HT-29 (cell line): ENCODE data around the gene PIKFYVE. TPM values are rescaled to one million over a fixed set of nuclear protein-coding genes. Genes with fewer than 3 reads are reported as not detected.
"Not testable (repeated sequence)": the region's sequence is repeated elsewhere in the genome, so short reads cannot be mapped to it uniquely, and the experiment has no call there.

Experiments
- DNase-seq: peaks from one replicate; pipeline ENCODE4 v3.0.0-alpha.2; 2015; ENCODE audit warnings: low spot score
- total RNA-seq: library from RNA; depleted of rRNA; stranded (reverse); fragments of >200 nt; shearing (Covaris generic); gene quantifications from 2 replicates; pipeline ENCODE4 v1.2.3, GENCODE V29; 2014

Gene PIKFYVE
- total RNA-seq, 1 experiment from 2014 or later: 7.2 TPM

GRCh38 chr2:208358758-208359631 lies 92.9 kb downstream of the PIKFYVE start:
- no peak for DNase-seq

GRCh38 chr2:208359632-208359986 lies 93.6 kb downstream of the PIKFYVE start:
- no peak for DNase-seq

DNA sequence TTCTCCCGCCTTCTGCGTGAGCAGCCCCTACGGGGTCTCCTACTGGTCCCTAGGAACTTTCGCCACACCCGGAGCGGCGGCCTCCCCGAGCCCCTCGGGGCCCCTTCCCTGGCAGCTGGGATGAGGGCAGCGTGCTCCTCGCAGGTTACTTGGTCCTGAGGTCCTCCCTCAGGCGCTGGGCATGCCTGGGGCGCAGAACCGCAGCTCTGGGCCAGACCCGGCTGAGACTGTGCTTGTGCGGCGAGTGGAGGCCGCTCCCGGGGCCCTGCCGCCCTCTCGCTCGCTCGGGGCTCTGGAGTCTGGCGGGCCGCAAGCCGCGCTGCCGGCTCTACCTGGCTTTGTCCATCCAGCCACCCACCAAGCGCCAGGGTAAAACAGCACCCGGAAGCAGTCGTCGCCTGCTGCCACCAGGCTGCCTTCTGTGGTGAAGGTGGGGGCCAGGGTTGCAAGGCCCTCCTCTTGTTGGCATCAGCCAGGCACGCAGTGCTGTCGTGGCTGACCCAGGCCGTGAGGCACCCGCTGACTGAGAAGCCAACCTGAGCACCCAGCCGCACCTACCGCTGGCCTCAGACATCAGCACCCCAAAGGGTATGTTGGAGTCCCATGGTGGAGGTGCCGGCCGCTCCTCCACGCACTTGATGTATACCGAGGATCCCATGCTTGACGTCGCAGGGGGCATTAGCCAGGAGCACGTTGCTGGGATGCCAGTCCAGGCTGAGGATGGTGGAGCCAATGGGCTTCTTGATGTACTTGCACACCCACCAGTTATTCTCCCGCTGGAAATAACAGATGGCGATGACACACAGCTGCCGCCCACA lies 94.4 kb downstream of the PIKFYVE start:
- no peak for DNase-seq

DNA sequence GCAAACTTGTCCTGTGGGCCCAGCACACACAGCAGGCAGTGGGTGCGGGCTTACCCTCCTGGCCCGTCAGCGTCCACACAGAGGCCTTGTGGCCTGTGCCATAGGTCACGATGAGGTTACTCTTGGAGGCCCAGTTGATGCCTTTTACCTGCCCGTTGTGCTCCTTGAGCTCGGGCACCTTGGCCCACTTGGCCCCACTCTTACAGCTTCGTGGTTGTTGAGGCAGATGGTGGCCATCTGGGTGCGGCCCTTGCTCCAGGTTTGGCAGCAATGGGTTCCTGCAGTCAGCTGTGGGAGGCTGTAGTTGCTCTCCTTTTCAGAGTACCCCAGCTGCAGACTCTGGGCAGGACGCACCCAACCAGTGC lies 95.0 kb downstream of the PIKFYVE start:
- DNase-seq: no peak

GRCh38 chr2:208363485-208363884 lies 97.4 kb downstream of the PIKFYVE start:
- peak; percentile 41 for DNase-seq

DNA sequence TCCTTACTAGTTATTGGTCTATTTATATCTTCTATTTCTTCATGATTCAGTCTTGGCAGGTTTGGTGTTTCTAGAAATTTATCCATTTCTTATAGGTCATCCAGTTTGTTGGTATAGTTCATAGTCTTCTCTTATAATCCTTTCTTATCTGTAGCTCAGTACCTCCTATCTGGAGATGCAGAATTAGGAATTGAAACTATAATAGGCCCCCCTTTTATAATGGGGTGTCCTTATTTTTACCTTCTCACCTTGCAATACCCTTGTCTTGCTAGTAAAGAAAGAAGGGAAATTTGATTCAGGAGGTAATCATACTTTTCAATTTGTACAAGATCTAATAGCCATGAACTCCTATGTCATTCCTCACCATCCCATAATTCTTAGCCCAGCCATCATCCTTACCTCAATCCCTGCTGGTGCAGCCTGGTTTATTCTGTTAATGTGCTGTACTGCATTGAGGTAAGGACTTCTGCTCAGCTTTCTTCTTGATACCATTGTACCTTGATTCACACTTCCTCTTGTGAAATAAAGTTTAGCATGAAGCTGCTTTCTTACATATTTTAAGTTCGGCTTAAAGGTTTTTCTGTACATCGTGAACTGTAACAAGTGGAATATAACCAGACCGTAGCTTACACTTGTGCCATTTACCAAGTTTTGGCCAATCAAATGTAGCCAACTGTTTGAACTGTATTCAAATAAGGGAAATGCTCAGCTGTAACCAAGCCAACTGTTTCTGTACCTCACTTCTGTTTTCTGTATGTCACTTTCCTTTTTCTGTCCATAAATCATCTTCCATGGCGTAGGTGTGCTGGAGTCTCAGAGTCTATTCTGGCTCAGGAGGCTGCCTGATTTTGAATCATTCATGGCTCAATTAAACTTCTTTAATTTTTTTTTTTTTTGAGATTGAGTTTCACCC lies 100.4 kb downstream of the PIKFYVE start:
- no peak for DNase-seq

DNA sequence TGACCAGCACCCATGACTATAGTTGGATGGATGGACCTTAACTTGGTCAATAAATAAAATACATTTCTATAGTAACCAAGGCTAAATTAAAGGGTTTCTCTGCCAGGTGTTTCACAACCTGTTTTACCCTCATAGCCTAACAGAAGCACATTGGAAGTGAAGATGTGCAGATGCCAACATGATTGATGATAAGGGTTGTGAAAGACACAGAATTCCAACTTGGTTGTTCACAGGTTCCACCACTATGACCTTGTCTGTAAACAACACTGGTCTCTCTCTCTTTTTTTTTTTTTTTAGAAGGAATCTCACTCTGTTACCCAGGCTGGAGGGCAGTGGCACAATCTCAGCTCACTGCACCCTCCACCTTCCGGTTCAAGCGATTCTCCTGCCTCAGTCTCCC lies 103.0 kb downstream of the PIKFYVE start:
- no peak for DNase-seq

- DNase-seq: no peak
These were observed 105.0 kb downstream of the PIKFYVE start for GRCh38 chr2:208370881-208371633.

GRCh38 chr2:208371634-208371935 lies 105.5 kb downstream of the PIKFYVE start:
- DNase-seq: no peak

GRCh38 chr2:208373460-208374089 lies 107.5 kb downstream of the PIKFYVE start:
- DNase-seq: peak; percentile 66

- DNase-seq: no peak
These were observed 109.5 kb downstream of the PIKFYVE start for GRCh38 chr2:208375491-208376068.

- not testable (repeated sequence) for DNase-seq
These were observed 111.3 kb downstream of the PIKFYVE start for GRCh38 chr2:208377344-208377860.

DNA sequence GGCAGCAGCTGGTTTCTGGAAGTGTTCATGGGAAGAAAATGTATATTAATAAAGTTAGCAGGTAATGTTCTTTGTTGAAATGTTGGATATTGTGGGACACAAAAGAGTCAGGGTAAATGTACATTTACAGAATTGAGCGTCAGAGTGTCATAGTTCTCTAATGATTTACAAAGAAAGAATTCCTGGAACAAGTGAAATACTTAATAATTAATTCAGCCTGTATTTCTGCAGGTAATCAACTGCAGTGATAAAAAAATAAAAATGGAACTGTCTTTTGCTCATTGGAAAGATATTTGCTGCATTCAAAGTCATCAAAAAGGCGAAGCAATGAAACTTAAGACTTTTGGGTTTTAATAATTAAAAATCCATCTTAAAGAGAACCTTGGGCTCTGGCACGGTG lies 113.1 kb downstream of the PIKFYVE start:
- DNase-seq: no peak

- no peak for DNase-seq
These were observed 118.6 kb downstream of the PIKFYVE start for GRCh38 chr2:208384637-208385036.

GRCh38 chr2:208386541-208386940 lies 120.5 kb downstream of the PIKFYVE start:
- DNase-seq: no peak

GRCh38 chr2:208389940-208390339 lies 123.9 kb downstream of the PIKFYVE start:
- no peak for DNase-seq

- no peak for DNase-seq
These were observed 126.2 kb downstream of the PIKFYVE start for GRCh38 chr2:208392300-208392699.

- DNase-seq: not testable (repeated sequence)
These were observed 130.7 kb downstream of the PIKFYVE start for GRCh38 chr2:208396796-208397195.

- no peak for DNase-seq
These were observed 133.1 kb downstream of the PIKFYVE start for GRCh38 chr2:208399201-208399600.
